ENCODE results near the gene TDRD6.
A peak's percentile ranks its signal among the peaks of the same experiment; 100 is the strongest.

TDRD6 gene

DNA sequence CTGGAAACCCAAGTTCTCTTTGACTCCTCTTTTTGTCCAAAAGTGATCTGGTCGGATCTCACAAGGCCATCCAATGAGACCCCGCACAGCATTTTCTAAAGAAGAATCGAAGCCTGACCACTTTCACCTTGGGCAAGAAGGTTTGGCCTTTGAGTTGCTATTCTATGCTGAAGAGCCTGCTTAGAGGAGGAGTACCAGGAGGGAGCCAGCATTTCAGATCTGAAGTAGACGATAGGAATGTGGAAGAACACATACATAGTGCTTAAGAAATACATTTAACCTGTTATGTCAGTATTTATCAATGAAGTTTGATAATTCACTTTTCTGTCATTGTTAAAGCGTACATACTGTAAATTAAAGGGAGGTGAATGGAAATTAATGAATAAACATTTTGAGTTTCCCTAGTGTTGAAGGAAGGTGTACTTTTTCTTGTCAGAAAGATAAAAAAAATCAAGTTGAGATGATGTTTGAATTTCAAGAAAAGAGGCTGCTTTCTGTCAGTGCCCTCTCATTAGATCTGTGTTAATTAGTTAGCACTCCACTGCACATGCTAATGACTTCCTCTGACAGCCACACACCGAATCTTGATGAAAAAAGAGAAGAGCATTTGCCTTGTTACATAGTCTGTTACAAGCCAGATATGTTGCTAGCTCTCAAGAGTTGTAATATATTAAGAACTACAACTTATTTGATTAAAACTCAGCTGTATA, 10.9 kb upstream of the TDRD6 start:
- no peak for TF ChIP-seq TARDBP (IDR thresholded peaks at IDR 0.05)
- no peak for TF ChIP-seq SP1 (IDR thresholded peaks at IDR 0.05)
- TF ChIP-seq, protein P1, sequence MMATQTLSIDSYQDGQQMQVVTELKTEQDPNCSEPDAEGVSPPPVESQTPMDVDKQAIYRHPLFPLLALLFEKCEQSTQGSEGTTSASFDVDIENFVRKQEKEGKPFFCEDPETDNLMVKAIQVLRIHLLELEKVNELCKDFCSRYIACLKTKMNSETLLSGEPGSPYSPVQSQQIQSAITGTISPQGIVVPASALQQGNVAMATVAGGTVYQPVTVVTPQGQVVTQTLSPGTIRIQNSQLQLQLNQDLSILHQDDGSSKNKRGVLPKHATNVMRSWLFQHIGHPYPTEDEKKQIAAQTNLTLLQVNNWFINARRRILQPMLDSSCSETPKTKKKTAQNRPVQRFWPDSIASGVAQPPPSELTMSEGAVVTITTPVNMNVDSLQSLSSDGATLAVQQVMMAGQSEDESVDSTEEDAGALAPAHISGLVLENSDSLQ (IDR thresholded peaks at IDR 0.05), result no peak
- no peak for TF ChIP-seq HDGF (IDR thresholded peaks at IDR 0.05; ENCODE audit: borderline replicate concordance)
- TF ChIP-seq LEF1 (IDR thresholded peaks at IDR 0.05; ENCODE audit: borderline replicate concordance), result no peak
- no peak for TF ChIP-seq ZNF384 (IDR thresholded peaks at IDR 0.05)
- TF ChIP-seq L3MBTL2 (conservative IDR thresholded peaks at IDR 0.05), result no peak
- no peak for TF ChIP-seq FOXA1 (IDR thresholded peaks at IDR 0.05)
- no peak for TF ChIP-seq ELF4 (IDR thresholded peaks at IDR 0.05)
- TF ChIP-seq NFRKB (IDR thresholded peaks at IDR 0.05), result no peak
- no peak for TF ChIP-seq BHLHE40 (IDR thresholded peaks at IDR 0.05; ENCODE audit: borderline replicate concordance)
- TF ChIP-seq FOXK2 (IDR thresholded peaks at IDR 0.05), result no peak
- no peak for TF ChIP-seq SUZ12 (IDR thresholded peaks at IDR 0.05)
- TF ChIP-seq CTBP1 (IDR thresholded peaks at IDR 0.05; ENCODE audit: borderline replicate concordance), result no peak
- no peak for TF ChIP-seq ARNT (IDR thresholded peaks at IDR 0.05)
- CTCF ChIA-PET, result interaction anchor here (0.6 to 1.2 kb wide), 4 partner anchors 12 to 635 kb away, joined by 3 to 5 read pairs (median 4); no protein-coding TSS in a partner anchor
- POLR2A ChIA-PET, result no interaction called here
- no peak for DNase-seq (ENCODE audit: extremely low spot score)

- ChIA-PET CTCF (interaction anchor here (0.6 to 1.2 kb wide), 4 partner anchors 13 to 635 kb away, joined by 3 to 5 read pairs (median 4); no protein-coding TSS in a partner anchor), POLR2A (no interaction called here)
- DNase-seq (ENCODE audit: extremely low spot score), result peak; percentile 30
- TF ChIP-seq CTBP1 (IDR thresholded peaks at IDR 0.05; ENCODE audit: borderline replicate concordance), result no peak
- TF ChIP-seq, protein P1 (IDR thresholded peaks at IDR 0.05), result peak; percentile 72
Measured at GRCh38 chr6:46677314-46677654, 10.4 kb upstream of the TDRD6 start.

DNA sequence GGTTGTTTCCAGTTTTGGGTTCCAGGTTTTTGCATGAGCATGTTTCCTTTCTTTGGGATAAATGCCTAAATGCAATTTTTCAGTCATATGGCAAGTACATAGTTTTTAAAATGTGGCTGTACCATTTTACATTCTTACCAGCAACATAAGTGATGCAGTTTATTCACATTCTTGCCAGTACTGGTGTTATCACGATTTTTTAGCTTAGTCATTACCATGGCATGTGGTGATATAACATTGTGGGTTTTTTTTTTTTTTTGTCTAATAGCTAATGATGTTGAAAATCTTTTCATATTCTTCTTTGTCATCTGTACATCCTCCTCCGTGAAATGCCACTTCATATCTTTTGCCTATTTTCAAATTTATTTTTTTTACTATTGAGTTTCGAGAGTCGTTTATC, 2.9 kb upstream of the TDRD6 start:
- POLR2A ChIA-PET, result no interaction called here
- CTCF ChIA-PET, result interaction anchor here (1.0 kb wide), 1 partner anchor 29 kb away, joined by 5 read pairs; no protein-coding TSS in a partner anchor
- TF ChIP-seq FOXK2 (IDR thresholded peaks at IDR 0.05), result no peak
- TF ChIP-seq BHLHE40 (IDR thresholded peaks at IDR 0.05; ENCODE audit: borderline replicate concordance), result no peak
- no peak for TF ChIP-seq CTBP1 (IDR thresholded peaks at IDR 0.05; ENCODE audit: borderline replicate concordance)
- TF ChIP-seq FOXA1 (IDR thresholded peaks at IDR 0.05), result no peak
- no peak for TF ChIP-seq L3MBTL2 (conservative IDR thresholded peaks at IDR 0.05)
- no peak for TF ChIP-seq TARDBP (IDR thresholded peaks at IDR 0.05)
- no peak for TF ChIP-seq ARNT (IDR thresholded peaks at IDR 0.05)
- TF ChIP-seq, protein P1 (IDR thresholded peaks at IDR 0.05), result no peak
- no peak for TF ChIP-seq FOXM1 (IDR thresholded peaks at IDR 0.05; ENCODE audit: borderline replicate concordance)
- no peak for TF ChIP-seq LEF1 (IDR thresholded peaks at IDR 0.05; ENCODE audit: borderline replicate concordance)
- no peak for TF ChIP-seq HDGF (IDR thresholded peaks at IDR 0.05; ENCODE audit: borderline replicate concordance)
- TF ChIP-seq SUZ12 (IDR thresholded peaks at IDR 0.05), result no peak
- no peak for DNase-seq (ENCODE audit: extremely low spot score)

- no peak for DNase-seq (ENCODE audit: extremely low spot score)
- ChIA-PET POLR2A (no interaction called here), CTCF (no interaction called here)
- no peak for TF ChIP-seq BHLHE40 (IDR thresholded peaks at IDR 0.05; ENCODE audit: borderline replicate concordance)
- no peak for TF ChIP-seq LEF1 (IDR thresholded peaks at IDR 0.05; ENCODE audit: borderline replicate concordance)
- no peak for TF ChIP-seq ZNF384 (IDR thresholded peaks at IDR 0.05)
- TF ChIP-seq NFRKB (IDR thresholded peaks at IDR 0.05), result no peak
- TF ChIP-seq CTBP1 (IDR thresholded peaks at IDR 0.05; ENCODE audit: borderline replicate concordance), result no peak
- no peak for TF ChIP-seq ARNT (IDR thresholded peaks at IDR 0.05)
- TF ChIP-seq FOXM1 (IDR thresholded peaks at IDR 0.05; ENCODE audit: borderline replicate concordance), result no peak
- no peak for TF ChIP-seq FOXA1 (IDR thresholded peaks at IDR 0.05)
- TF ChIP-seq HDGF (IDR thresholded peaks at IDR 0.05; ENCODE audit: borderline replicate concordance), result no peak
- TF ChIP-seq FOXK2 (IDR thresholded peaks at IDR 0.05), result no peak
- TF ChIP-seq SP1 (IDR thresholded peaks at IDR 0.05), result no peak
- TF ChIP-seq SUZ12 (IDR thresholded peaks at IDR 0.05), result no peak
- TF ChIP-seq ELF4 (IDR thresholded peaks at IDR 0.05), result no peak
- TF ChIP-seq L3MBTL2 (conservative IDR thresholded peaks at IDR 0.05), result no peak
- no peak for TF ChIP-seq TARDBP (IDR thresholded peaks at IDR 0.05)
- TF ChIP-seq, protein P1 (IDR thresholded peaks at IDR 0.05), result no peak
Measured at GRCh38 chr6:46688117-46688965, 656 bp downstream of the TDRD6 start.

DNA sequence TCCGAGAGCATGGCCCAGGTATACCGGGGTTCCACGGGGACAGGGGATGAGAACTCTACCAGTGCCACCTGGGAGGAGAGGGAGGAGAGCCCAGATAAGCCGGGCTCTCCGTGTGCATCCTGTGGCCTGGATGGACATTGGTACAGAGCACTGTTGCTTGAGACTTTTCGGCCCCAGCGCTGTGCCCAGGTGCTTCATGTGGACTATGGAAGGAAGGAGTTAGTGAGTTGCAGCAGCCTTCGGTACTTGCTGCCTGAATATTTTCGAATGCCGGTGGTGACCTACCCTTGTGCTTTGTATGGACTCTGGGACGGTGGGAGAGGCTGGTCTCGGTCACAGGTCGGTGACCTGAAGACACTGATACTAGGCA, 1.3 kb downstream of the TDRD6 start:
- DNase-seq (ENCODE audit: extremely low spot score), result no peak
- POLR2A ChIA-PET, result no interaction called here
- CTCF ChIA-PET, result no interaction called here
- TF ChIP-seq SUZ12 (IDR thresholded peaks at IDR 0.05), result no peak
- no peak for TF ChIP-seq ZNF384 (IDR thresholded peaks at IDR 0.05)

Data from HEK293T (cell line).